Neural cell (in vitro differentiated cells): ENCODE measurements around the gene POLR1E.

ENCODE experiments used
- EZH2 ChIP-seq: fragments of 200-600, 300-800 bp; shearing (Covaris generic), sonication (generic); IDR thresholded peaks from 2 replicates; pipeline ENCODE4 v1.6.1; 2014; ENCODE audit warnings: antibody characterized with exemption, low read length, borderline replicate concordance, mild to moderate bottlenecking; ENCODE audit not compliant: insufficient read depth, poor library complexity, severe bottlenecking
- POLR2AphosphoS5 ChIP-seq: IDR thresholded peaks from 2 replicates; pipeline ENCODE4 v1.6.1; 2012
- RAD21 ChIP-seq: fragments of 450-650 bp; conservative IDR thresholded peaks from 2 replicates; pipeline ENCODE4 v1.6.1; 2014; ENCODE audit warnings: antibody characterized with exemption, mild to moderate bottlenecking, moderate library complexity
- TF ChIP-seq, protein P1 (sequence below): fragments of 450-650 bp; IDR thresholded peaks from 2 replicates; pipeline ENCODE4 v1.5.1; 2014; ENCODE audit warnings: antibody characterized with exemption, mild to moderate bottlenecking, moderate library complexity; ENCODE audit not compliant: poor library complexity, severe bottlenecking
- TF ChIP-seq, protein P2 (sequence below): IDR thresholded peaks from 2 replicates; pipeline ENCODE4 v1.6.1; 2012; ENCODE audit warnings: borderline replicate concordance

DNA sequence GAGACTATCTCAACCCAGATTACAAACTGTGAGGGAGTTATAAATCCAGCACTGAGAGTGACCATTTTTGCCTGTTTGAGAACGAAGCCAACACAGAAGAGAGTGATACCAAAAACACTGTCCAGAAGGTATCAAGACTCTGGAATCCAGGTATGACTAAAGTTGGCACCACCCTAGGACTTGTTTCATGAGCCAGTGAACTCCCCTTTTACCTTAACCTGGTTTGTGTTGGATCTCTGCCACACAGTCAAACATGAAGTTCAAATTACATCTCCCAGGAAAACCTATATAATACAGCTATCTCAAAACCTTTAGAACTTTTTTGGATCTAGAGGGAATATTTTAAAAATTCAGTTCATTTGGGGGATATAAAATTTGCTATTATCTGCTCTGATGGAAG, 31.9 kb upstream of the POLR1E start:
- TF ChIP-seq, protein P1, sequence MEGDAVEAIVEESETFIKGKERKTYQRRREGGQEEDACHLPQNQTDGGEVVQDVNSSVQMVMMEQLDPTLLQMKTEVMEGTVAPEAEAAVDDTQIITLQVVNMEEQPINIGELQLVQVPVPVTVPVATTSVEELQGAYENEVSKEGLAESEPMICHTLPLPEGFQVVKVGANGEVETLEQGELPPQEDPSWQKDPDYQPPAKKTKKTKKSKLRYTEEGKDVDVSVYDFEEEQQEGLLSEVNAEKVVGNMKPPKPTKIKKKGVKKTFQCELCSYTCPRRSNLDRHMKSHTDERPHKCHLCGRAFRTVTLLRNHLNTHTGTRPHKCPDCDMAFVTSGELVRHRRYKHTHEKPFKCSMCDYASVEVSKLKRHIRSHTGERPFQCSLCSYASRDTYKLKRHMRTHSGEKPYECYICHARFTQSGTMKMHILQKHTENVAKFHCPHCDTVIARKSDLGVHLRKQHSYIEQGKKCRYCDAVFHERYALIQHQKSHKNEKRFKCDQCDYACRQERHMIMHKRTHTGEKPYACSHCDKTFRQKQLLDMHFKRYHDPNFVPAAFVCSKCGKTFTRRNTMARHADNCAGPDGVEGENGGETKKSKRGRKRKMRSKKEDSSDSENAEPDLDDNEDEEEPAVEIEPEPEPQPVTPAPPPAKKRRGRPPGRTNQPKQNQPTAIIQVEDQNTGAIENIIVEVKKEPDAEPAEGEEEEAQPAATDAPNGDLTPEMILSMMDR, result no peak
- TF ChIP-seq, protein P2, sequence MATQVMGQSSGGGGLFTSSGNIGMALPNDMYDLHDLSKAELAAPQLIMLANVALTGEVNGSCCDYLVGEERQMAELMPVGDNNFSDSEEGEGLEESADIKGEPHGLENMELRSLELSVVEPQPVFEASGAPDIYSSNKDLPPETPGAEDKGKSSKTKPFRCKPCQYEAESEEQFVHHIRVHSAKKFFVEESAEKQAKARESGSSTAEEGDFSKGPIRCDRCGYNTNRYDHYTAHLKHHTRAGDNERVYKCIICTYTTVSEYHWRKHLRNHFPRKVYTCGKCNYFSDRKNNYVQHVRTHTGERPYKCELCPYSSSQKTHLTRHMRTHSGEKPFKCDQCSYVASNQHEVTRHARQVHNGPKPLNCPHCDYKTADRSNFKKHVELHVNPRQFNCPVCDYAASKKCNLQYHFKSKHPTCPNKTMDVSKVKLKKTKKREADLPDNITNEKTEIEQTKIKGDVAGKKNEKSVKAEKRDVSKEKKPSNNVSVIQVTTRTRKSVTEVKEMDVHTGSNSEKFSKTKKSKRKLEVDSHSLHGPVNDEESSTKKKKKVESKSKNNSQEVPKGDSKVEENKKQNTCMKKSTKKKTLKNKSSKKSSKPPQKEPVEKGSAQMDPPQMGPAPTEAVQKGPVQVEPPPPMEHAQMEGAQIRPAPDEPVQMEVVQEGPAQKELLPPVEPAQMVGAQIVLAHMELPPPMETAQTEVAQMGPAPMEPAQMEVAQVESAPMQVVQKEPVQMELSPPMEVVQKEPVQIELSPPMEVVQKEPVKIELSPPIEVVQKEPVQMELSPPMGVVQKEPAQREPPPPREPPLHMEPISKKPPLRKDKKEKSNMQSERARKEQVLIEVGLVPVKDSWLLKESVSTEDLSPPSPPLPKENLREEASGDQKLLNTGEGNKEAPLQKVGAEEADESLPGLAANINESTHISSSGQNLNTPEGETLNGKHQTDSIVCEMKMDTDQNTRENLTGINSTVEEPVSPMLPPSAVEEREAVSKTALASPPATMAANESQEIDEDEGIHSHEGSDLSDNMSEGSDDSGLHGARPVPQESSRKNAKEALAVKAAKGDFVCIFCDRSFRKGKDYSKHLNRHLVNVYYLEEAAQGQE, result no peak
- TF ChIP-seq POLR2AphosphoS5 (no peak), EZH2 (no peak), RAD21 (no peak)
